RWPE1 (cell line): ENCODE data around the gene C22orf15.

Experiments used
- CTCF ChIA-PET: fragments of 350-600 bp; sonication (Branson Sonifier 250); formaldehyde crosslinking; extraction: SDS; loops from one replicate; lab custom pipeline; 2021; lab: Yijun Ruan, JAX
- POLR2A ChIA-PET: fragments of 400-600 bp; formaldehyde crosslinking; extraction: SDS; loops from one replicate; lab custom pipeline; 2020; ENCODE audit warnings: antibody characterized with exemption; ENCODE audit not compliant: low non-redundant PET; lab: Yijun Ruan, JAX
- DNase-seq: peaks from one replicate; pipeline ENCODE4 v3.0.0; 2012; ENCODE audit warnings: low spot score
- H3K27ac ChIP-seq: fragments of 450-650 bp; 2 replicates; pipeline ENCODE4 v1.5.1; 2017
- TF ChIP-seq, protein P1 (sequence below): fragments of 450-650 bp; conservative IDR thresholded peaks from 2 replicates; pipeline ENCODE4 v1.5.1; 2017; ENCODE audit warnings: low read depth, mild to moderate bottlenecking

Gene C22orf15

DNA sequence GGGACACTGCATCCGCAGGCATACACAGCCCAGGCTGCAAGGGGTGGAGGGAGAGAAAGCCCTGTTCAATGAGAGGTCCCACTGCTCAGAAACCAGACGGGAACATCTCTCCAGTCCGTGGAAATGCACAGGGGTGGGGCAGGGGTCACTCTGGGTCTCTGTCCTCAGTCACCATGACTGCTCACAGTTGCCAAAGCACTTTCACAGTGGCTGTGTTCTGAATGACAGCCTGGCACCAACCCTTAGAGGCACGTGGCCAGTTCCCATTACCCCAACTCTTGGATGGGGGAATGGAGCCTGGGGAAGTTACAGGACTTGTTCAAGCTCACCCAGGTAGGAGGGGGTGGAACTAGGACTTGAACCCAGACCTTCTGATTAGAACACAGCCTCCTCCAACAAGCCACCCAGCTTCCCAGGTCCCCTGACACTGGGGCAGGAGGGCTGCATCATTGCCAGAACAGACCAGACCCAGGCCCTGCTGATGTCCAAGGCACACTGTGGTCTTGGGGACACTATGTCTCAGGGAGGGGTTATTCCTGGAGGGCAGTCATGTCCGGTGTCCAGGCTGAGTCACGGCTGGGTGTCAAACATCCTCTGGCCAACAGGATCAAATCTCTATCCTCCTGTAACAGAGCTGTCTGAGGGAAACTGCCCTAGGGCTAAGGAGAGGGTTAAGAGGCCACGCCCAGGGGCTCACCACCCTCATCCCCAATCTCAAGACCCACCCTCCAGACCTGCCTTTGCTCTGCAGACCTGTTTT, 20.1 kb upstream of the C22orf15 start:
- no peak overlapping the region for H3K27ac ChIP-seq
- TF ChIP-seq, protein P1, sequence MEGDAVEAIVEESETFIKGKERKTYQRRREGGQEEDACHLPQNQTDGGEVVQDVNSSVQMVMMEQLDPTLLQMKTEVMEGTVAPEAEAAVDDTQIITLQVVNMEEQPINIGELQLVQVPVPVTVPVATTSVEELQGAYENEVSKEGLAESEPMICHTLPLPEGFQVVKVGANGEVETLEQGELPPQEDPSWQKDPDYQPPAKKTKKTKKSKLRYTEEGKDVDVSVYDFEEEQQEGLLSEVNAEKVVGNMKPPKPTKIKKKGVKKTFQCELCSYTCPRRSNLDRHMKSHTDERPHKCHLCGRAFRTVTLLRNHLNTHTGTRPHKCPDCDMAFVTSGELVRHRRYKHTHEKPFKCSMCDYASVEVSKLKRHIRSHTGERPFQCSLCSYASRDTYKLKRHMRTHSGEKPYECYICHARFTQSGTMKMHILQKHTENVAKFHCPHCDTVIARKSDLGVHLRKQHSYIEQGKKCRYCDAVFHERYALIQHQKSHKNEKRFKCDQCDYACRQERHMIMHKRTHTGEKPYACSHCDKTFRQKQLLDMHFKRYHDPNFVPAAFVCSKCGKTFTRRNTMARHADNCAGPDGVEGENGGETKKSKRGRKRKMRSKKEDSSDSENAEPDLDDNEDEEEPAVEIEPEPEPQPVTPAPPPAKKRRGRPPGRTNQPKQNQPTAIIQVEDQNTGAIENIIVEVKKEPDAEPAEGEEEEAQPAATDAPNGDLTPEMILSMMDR = no peak
- no peak for DNase-seq
- POLR2A ChIA-PET = no interaction called here
- CTCF ChIA-PET = interaction anchor here (0.5 kb wide), 1 partner anchor 84 kb away, joined by 3 read pairs; no protein-coding TSS in a partner anchor

DNA sequence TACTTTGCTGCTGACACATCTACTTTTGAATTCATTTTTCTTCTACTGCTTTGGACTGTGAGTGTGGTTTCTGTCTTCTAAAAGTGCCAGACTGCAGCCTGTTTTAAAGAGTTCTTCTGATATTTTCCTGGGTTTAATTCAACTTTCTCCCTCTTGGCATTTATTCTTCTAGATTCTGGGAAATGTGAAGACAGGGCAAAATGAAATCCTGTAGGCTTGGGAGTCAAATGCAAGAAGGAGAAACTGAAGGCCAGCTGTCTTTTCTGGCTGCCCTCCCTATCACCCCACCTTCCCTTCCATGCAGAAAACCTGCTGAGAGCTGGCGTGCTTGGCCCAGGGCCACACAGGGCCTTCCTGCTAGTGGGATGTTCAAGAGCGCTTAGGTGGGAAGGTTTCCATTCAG, 19.5 kb upstream of the C22orf15 start:
- ChIA-PET POLR2A (no interaction called here), CTCF (interaction anchor here (0.5 kb wide), 1 partner anchor 83 kb away, joined by 3 read pairs; no protein-coding TSS in a partner anchor)
- TF ChIP-seq, protein P1 = no peak
- no peak for DNase-seq
- H3K27ac ChIP-seq = no peak overlapping the region

DNA sequence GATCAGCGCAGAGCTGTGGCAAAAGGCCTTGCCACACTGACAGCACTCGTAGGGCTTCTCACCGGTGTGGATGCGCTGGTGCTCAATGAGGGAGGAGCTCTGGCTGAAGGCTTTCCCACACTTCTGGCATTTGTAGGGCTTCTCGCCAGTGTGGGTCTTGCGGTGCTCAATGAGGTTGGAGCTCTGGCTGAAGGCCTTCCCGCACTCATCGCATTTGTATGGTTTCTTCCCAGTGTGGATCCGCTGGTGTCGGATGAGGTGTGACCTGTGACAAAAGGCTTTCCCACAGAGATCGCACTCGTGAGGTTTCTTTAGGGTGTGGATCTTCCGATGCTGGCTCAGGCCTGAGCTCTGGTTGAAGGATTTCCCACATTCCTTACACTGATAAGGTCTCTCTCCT, 18.8 kb upstream of the C22orf15 start:
- TF ChIP-seq, protein P1 = no peak
- ChIA-PET CTCF (no interaction called here), POLR2A (no interaction called here)
- H3K27ac ChIP-seq = no peak overlapping the region
- no peak for DNase-seq

DNA sequence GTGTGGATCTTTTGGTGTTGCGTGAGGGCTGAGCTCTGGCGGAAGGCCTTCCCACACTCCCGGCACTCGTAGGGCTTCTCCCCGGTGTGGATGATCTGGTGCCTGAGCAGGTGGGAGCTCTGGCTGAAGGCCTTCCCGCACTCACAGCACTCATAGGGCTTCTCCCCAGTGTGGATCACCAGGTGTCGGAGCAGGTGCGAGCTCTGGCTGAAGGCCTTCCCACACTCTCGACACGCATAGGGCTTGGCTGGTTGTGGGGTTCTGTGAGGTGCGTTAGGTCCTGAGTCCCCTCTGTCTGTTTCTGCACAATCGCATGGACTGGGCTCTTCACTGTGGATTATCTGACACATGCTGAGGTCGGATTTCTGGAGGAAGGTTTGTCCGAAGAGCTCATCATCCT, 18.3 kb upstream of the C22orf15 start:
- ChIA-PET POLR2A (no interaction called here), CTCF (interaction anchor here (0.6 kb wide), 1 partner anchor 1566 kb away, joined by 3 read pairs; no protein-coding TSS in a partner anchor)
- no peak overlapping the region for H3K27ac ChIP-seq
- TF ChIP-seq, protein P1 = no peak
- no peak for DNase-seq

DNA sequence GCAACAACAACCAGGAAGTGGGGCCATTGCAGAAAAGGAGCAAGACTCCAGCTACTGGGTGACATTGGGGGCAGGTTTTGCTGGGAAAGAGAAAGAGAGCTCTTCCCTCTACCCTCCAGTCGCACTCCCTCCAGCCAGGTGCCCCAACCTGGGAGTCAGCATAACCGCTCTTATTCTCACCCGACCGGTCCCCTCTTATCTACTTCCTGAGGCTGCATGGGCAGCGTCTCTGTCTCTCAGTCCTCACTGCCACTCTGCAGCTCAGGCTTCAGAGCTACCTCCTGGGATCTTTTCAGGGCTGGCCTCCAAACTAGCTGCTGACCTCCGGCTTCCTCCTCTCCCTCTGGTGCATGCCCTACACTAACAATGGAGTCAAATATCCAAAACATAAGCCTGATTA, 17.0 kb upstream of the C22orf15 start:
- no peak for DNase-seq
- POLR2A ChIA-PET = no interaction called here
- TF ChIP-seq, protein P1 = no peak
- no peak overlapping the region for H3K27ac ChIP-seq
- CTCF ChIA-PET = no interaction called here

DNA sequence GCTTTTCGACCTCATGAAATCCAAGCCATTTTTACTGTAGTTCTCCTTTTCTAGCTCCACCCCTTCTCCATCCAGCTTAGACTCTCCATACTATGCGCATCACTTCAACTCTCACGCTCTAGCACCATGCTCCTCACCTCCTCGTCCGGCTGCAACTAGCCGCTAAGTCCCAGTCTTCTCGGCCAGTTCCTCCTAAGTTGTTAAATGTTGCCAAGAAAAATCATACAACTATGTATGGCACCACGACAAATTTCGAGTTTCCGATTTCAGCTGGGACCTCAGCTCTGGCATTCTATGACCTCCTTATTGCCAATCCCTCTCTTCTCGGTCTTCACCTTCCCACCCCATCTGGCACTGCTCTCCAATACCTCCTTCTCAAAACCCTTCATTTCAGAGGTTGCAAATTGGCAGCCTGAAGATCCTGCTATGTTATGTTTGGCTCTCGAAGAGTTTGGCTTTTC, 12.9 kb upstream of the C22orf15 start:
- no peak overlapping the region for H3K27ac ChIP-seq
- no peak for DNase-seq
- CTCF ChIA-PET = no interaction called here

More for the DNA sequence above, 12.9 kb upstream of the C22orf15 start:
- POLR2A ChIA-PET = no interaction called here
- TF ChIP-seq, protein P1 = no peak
